GM19455 (cell line): ENCODE results near the gene NDFIP2.
"Not testable (repeated sequence)": the region's sequence is repeated elsewhere in the genome, so short reads cannot be mapped to it uniquely, and the experiment has no call there.

Experiments used
- ATAC-seq: cut with Tn5 transposase; IDR thresholded peaks from one replicate; pipeline ENCODE4 v1.9.1; 2021; ENCODE audit not compliant: unreplicated experiment

The NDFIP2 gene

DNA sequence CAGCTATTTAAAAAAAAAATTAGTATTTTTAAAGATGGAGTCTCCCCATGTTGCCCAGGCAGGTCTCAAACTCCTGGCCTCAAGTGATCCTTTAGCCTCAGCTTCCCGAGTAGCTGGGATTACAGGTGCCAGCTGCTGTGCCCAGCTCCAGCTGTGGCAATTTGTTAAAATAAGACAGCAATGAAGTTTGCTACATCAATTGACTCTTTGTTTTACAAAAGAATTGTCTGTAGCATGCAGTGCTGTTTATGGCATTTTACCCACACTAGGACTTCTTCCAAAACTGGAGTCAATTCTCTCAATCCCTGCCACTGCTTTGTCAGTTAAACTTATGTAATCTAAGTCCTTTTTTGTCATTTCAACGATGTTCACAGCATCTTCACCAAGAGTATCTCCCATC, 49.3 kb downstream of the NDFIP2 start:
- no peak for ATAC-seq

DNA sequence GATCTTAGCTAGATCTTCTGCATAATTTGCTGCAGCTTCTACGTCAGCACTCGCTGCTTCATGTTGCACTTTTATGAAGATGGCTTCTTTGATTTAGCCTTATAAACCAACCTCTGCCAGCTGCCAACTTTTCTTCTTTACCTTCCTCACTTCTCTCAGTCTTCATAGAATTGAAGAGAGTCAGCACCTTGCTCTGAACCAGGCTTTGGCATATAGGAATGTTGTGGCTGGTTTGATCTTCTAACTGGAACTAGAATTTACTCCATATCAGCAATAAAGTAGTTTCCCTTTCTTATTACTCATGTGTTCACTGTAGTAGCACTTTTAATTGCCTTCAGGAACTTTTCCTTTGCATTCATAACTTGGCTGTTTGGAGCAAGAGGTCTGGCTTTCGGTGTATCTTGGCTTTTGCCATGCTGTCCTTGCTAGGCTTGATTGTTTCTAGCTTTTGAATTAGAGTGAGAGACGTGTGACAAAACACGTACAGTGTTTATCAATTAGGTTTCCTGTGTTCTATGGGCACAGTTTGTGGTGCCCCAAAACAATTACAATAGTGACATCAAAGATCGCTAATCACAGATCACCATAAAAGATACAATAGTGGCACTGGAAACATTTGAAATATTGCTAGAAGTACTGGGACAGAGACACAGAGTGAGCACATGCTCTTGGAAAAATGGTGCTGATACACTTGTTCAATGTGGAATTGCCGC, 50.7 kb downstream of the NDFIP2 start:
- ATAC-seq: no peak

DNA sequence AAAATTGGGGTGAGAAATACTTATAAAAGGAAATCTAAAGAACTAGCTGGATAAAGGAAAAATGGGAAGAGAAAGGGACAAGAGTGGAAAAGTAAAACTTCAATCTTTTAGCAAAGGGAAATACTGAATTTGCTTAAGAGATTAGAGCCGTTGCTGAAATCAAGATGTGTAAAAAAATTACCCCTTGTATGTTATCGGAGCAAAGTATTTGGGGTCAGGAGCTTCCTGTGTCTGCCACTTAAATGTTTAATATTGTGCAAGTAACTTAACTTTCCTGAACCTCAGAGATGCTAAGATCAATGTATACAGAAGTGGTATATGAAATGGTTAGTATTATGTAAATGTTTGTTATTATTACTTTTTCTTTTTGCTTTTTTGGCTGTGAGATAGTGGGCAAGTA, 51.6 kb downstream of the NDFIP2 start:
- ATAC-seq: no peak

DNA sequence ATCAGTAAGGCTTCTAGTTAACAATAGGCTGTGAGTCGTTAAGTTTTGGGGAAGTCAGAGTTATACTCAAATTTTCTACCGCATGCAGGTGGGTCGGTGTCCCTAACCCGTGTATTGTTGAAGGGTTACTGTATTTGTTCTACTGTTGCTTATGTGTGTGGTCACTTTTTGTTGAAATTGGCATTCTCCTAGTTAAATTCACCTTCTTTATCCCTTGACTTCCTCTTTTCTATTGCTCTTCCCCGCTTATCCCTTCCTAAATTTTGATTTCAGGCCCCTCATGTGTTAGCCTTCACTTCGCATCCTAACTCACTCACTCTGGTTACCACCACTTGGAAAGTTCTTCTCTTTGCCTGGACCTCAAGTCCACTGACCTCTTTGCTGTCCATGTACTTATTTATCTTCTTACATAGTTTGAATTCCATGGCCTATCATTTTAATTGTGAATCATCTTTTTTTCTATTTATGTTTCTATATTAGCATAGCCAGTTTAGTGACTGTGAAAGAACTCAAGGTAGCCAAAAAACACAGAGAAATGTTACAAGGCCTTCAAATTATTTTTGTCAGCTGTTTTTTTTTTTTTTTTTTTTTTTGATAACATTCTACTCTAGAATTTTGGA, 52.9 kb downstream of the NDFIP2 start:
- ATAC-seq: no peak

DNA sequence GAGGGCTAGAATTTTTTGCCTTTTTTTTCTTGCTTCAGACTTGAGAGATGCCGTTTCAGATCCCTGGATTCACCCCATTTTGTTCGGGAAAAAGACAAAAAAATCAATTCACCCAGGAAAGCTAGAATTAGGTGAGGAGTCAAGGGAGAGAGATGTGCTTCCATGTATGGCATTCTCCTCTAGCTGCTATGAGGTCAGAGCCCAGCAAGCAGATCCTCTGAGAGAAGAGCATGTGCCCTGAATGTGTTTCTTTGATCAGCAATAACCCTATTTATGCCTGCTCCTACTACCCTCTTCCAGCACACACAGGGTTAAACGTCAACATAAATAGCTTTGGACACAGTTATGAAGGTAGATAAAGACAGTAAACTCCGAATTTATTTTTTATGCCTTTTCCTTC, 53.6 kb downstream of the NDFIP2 start:
- no peak for ATAC-seq

DNA sequence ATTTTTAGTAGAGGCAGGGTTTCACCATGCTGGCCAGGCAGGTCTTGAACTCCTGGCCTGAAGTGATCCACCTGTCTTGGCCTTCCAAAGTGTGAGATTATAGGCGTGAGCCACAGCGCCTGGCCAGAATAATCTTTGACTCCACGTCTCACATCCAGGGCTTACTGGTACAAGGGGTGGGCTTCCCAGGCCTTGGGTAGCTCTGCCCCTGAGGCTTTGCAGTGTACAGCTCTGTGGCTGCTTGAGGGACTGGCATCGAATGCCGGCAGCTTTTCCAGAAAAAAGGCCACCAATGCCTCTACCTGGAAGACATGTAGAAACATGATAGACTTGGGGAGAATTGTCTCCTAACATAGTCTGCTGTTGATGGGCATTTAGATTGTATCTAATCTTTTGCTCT, 57.8 kb downstream of the NDFIP2 start:
- ATAC-seq: no peak

DNA sequence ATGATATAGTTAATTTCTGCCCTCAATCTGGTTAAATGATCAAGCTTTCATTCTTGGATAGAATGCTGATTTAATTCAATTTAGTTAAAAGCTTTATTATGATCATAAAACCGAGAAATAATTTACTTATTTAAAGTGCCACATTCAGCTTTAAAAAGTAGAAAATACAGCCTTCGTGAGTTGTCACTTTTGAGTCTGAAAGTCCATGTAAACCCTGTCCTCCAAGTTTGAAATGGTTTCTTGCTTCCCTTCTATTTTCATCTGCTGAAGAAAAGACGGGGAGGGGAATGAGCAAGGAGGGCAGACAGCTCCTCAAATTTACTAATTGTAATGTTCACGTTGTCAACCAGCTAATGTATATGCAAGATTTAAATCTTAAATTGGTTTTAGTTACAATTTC, 59.5 kb downstream of the NDFIP2 start:
- no peak for ATAC-seq

DNA sequence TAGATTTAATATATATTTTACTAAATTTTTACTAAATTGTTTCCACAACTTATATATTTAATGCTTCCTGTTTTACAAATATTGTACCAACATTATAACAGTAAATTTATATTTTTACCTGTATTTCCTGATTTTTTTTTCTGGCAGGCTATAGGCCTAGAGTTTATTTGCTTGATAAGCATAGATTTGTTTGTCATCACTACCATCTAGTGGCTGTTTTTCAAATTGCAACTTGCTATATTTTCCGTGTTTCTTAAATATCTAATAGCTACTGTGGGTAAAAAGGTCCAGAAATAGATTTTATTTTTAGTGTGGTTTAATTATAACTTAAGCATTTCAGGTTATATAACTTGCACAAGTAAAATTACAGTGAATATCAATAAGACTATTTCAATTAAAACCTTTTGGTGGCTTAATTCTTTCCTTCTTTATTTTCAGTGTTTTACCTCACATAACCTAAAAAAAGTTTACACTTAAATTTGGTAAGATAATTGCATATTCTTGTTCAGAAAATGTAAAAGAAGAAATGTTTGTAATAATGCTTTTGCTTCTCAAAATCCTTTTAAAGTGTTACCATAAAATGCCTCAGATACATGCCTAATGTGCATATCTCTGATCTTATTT, 60.6 kb downstream of the NDFIP2 start:
- peak; percentile 85 for ATAC-seq

DNA sequence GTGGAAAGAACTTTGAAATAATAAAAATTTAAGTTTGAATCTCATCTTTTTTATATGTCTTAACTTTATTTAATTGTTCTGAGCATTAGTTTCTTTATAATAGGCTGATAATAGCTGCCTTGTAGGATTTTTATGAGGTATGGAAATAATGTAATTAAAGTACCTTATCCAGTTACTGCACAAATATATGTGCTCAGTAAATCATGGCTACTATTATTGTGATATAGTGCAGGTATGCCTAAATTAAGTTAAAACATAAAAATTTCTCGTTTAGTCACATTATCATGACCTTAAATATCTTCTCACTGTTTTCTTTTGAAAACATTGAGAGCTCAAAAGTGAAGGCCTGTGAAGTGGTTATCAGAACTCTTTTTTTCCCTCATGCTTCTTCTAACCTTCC, 62.9 kb downstream of the NDFIP2 start:
- no peak for ATAC-seq

DNA sequence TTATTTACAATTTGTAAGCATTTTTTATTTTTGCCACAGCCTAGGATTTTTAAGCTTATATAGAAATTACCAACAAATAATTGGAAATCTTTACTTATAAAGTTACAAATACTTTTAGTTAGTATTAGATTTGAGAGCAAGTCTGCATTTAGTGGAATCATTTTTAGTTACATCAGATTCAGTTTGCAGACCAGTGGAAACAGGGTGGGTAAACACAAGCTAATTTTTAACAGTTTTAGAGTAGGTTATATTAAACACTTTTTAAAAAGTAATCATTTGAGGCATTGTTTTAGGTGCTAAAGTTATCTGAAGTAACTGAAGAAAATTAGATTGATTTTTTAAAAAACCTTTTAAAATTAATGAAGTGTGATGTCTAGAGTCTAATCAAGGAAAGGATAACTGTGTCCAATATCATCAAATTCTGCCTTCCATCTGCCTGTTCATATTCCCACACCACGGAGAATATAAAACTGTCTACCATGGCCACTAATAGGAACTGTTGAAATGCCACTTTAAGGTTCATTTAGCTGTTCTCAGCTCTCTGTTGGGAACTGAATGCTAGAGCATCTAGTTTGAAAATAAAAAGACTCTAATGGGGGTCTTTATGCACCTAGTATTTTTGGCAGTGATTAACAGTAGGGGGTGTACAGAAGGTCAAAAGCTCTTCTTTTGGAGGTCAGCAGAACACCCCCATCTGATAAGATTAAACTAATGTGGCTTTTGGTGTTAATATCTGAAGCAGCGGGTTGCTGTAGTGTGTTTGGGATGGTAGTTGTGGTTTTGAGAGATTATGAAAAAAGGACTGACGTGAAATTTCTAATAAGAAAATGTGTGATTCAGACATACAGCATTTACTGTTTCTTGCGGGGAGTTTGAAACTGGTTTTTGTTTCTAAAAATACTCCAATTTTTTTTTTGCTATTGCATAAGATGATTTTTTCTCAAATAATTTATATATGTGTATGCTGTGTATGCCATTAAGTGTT, 66.5 kb downstream of the NDFIP2 start:
- no peak for ATAC-seq

DNA sequence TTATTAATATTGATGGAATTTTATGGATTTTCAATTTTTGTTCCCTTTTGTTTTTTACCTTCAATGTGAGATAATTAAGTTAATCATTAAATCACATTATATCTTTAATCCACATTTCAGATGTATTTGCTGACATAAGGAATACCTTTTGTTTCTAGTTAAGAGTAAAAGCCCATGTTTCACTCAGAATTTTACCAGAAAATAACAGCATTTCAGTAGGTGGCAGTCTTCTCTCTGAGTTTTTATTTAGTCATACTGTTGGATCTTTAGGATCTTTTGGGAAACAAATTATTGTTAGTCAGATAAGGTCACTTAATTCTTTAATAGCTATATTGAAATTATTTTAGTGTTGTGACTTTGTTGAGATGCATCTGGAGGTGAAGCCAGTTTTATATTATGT, 67.9 kb downstream of the NDFIP2 start:
- ATAC-seq: no peak

DNA sequence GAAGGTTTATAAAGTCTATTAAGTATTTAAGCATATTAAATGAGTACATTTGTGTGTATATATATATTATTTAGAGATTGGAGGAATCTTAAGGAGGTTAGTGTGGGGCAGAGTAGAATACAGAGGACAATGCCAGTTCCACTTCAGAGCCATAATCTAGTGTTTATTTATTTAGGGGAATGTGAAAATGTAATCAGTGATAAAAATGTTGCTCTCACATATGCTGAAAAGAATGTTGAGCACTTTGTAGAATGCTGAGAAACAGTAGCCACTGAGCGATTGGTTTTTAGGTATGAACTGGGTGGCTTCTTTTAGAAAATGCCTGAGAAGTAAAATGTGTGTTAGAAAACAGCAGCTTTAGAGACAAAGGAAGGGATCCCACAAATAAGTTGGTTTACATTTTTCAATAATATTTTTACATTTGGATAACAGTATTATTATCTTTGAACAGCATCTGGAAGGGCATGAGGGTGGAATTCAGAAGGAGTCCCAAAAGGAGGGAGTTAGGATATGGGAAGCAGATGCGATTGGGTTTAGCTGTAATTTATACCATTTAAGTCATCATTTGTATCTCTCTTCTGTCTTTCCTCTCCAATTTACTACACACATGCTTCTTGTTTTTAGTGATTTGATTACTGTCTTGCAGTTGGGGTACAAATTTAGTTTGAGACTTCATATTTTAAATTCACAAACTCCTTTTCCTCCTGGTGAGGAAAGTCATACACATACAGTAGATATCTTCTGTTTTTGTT, 68.6 kb downstream of the NDFIP2 start:
- ATAC-seq: no peak

DNA sequence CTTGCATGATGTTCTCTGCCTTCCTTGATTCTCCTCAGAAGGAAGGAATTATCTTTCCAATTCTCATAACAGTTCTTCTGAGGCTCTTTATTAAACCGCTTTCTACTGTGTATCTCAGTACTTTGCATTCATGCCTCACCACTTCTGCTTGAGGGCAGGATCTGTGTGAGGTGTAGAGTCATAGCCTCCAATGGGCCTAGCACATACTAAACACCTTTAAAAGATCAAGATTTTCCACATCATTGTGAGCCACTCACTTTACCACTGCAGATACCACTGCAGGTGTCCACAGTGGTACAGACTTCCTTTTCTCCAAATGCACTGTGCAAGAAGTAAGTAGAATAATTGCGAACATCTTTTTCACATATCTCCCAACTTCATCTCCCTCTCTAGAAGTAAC, 76.7 kb downstream of the NDFIP2 start:
- no peak for ATAC-seq

DNA sequence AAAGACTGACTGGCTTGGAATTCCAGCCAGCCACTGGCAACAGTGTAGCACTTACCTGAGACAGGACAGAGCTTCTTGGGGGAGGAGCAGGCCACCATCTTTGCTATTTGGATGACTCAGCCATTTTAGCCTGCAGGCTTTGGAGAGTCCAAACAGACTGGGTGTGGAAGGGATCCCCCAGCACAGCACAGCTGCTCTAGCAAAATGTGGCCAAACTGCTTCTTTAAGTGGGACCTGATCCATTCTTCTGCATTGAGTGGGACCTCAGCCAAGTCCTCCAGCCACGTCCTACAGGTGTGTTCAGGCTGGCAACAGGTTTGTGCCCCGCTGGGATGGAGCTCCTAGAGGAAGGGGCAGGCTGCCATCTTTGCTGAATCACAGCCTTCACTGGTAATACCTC, 80.0 kb downstream of the NDFIP2 start:
- ATAC-seq: no peak

DNA sequence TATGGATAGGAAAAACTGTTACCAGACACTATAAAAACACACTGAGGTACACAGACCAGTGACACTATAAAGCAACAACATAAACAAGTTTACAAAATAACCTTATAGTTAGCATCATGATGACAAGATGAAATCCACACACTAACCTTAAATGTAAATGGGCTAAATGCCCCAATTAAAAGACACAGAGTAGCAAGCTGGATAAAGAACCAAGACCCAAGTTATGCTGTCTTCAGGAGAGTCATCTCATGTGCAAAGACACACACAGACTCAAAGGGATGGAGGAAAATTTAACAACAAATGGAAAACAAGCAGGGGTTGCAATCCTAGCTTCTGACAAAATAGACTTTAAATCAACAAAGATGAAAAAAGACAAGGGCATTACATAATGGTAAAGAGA, 81.6 kb downstream of the NDFIP2 start:
- ATAC-seq: no peak

DNA sequence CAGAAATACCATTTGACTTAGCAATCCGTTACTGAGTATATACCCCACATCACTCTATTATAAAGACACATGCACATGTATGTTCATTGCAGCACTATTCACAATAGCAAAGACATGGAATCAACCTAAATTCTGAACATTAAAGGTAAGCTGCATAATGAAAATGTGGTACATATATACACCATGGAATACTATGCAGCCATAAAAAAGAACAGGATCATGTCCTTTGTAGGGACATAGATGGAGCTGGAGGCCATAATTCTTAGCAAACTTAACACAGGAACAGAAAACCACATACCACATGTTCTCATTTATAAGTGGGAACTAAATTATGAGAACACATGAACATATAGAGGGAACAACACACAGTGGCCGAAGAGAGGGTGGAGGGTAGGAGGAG, 85.2 kb downstream of the NDFIP2 start:
- no peak for ATAC-seq

DNA sequence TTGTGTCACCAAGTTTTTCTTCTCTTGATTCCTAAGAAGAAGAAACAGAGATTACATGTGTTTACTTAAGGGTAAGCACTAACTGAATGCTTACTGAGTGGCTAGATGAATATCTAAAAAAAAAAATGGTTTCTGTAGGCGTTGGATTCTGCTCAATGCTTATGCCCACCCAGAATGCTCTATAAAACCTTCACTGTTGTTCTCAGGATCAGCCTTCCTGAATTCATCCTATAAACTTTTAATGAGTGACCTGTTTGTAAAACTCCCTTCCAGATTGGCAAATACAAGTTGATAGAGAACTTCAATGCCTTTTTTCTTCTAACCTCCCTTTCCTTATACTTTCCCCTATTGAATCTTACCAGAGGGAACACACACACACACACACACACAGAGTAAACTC, 90.2 kb downstream of the NDFIP2 start:
- no peak for ATAC-seq

DNA sequence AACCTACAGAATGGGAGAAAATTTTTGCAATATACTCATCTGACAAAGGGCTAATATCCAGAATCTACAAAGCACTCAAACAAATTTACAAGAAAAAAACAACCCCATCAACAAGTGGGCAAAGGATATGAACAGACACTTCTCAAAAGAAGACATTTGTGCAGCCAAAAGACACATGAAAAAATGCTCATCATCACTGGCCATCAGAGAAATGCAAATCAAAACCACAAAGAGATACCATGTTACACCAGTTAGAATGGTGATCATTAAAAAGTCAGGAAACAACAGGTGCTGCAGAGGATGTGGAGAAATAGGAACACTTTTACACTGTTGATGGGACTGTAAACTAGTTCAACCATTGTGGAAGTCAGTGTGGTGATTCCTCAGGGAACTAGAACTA, 92.9 kb downstream of the NDFIP2 start:
- not testable (repeated sequence) for ATAC-seq

DNA sequence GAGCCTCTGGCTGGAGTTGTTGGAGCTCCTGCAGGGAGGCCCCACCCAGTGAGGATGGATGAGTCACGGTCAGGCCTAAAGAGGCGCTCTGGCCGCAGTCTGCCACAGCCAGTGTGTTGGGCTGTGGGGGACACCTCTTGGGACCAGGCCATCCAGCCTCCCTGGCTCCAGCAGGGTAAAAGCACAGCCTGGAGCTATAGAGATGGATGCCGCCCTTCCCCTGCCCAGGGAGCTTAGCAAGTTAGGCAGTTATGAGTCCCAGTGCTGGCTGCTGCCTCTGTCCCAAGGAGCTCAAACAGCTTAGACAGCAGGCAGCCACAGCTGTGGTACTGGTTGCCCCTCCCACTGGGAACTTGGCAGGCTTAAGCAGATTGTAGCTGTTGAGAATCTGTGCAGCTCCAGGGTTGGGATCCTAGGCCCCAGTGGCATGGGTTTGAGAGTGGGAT, 100.9 kb downstream of the NDFIP2 start:
- no peak for ATAC-seq

DNA sequence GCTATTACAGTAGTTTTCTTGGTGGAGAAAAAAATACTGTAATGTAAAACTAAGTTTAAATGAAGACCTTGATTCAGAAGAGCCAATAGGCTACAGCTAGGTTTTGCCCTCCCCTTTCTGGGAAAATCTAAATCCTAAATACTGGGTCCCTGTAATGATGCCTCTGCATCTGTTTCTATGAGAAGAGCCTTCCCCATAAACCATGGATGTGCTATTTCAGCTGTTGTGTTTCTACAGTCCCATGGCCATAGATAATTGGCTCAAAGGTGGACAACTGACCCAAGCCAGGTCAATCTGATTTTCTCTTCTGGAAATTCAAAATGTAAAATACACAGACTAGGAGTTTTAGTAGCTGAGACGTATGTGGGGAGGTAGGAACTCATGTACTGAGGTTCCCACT, 101.9 kb downstream of the NDFIP2 start:
- ATAC-seq: no peak

DNA sequence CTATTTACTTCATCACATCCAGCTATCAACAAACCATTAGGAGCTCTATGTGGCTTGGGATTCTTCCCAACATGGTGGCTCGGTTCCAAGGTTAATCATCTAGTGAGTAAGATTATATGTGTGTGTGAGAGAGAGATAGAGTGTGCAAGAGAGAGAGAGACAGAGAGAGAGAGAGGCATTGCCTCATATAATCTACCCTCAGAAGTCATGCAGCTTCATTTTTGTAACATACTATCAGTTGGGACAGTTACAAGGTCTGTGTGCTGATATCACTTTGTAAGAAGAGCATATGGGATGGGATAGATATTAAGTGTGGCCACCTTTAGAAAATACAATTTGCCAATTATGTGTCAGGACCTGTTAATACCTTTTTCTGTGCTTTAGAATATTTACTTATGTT, 104.1 kb downstream of the NDFIP2 start:
- ATAC-seq: no peak
